ENCODE measurements around the gene PKD2L2.
"Not testable (repeated sequence)": the region's sequence is repeated elsewhere in the genome, so short reads cannot be mapped to it uniquely, and the experiment has no call there.

The PKD2L2 gene

GRCh38 chr5:137960141-137960540 lies 70.9 kb downstream of the PKD2L2 start:
- no peak for DNase-seq

- no peak for DNase-seq
Measured at GRCh38 chr5:137960819-137961218, 71.6 kb downstream of the PKD2L2 start.

DNA sequence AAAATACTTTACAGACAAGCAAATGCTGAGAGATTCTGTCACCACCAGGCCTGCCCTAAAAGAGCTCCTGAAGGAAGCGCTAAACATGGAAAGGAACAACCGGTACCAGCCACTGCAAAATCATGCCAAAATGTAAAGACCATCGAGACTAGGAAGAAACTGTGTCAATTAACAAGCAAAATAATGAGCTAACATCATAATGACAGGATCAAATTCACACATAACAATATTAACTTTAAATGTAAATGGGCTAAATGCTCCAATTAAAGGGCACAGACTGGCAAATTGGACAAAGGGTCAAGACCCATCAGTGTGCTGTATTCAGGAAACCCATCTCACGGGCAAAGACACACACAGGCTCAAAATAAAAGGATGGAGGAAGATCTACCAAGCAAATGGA lies 81.1 kb downstream of the PKD2L2 start:
- DNase-seq = not testable (repeated sequence)

DNA sequence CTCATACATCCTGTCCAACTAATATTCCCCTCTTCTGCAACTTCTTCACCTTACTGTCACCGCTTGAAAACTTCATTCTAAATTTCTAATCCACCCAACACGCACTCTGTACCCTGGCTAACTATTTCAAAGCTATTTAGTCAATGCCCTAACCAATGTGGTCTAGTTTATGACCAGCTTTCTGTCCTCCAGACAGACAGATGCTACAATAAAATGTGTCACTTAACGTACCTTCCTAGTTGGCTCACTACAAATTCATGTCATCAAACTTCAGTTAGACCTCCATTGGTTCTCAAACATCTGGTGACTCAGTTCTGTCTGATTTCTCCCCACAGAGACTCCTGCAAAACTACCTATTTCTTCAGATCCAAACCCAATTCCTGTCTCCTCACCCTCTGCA lies 86.0 kb downstream of the PKD2L2 start:
- no peak for DNase-seq

GRCh38 chr5:137989419-137989818 lies 100.2 kb downstream of the PKD2L2 start:
- DNase-seq = no peak

Data from NCI-H1092 treated with DMSO at 0.1 percent for 48 hours (cell line).